Activated CD8-positive, alpha-beta T cell treated with anti-CD3 and anti-CD28 coated beads for 36 hours (primary cell): ENCODE data around the gene ZNF280C. TPM values are rescaled to one million over a fixed set of nuclear protein-coding genes. Genes with fewer than 3 reads are reported as not detected.
A peak's percentile ranks its signal among the peaks of the same experiment; 100 is the strongest.

ENCODE experiments used
- ATAC-seq: fragments of 200-7000 bp; cut with Tn5 transposase; one replicate; pipeline ENCODE4 v1.10.0; 2021; ENCODE audit warnings: mild to moderate bottlenecking, moderate library complexity
- CTCF ChIA-PET: fragments of 350-600 bp; sonication (Branson Sonifier 250); formaldehyde crosslinking; loops from one replicate; lab custom pipeline; 2021; ENCODE audit warnings: antibody characterized with exemption; lab: Charles Lee
- POLR2A ChIA-PET: fragments of 350-600 bp; sonication (Branson Sonifier 250); formaldehyde crosslinking; loops from one replicate; lab custom pipeline; 2021; ENCODE audit warnings: antibody characterized with exemption; lab: Charles Lee
- DNase-seq: peaks from one replicate; pipeline ENCODE4 v3.0.0-alpha.2; 2020
- H3K27ac Mint-ChIP-seq: one replicate; pipeline ENCODE4 v1.8.0; 2021; ENCODE audit warnings: mild to moderate bottlenecking, mixed read lengths
- H3K27me3 Mint-ChIP-seq: one replicate; pipeline ENCODE4 v1.8.0; 2021; ENCODE audit warnings: mixed read lengths
- H3K36me3 Mint-ChIP-seq: one replicate; pipeline ENCODE4 v1.8.0; 2021; ENCODE audit warnings: low read depth, mixed read lengths
- H3K4me1 Mint-ChIP-seq: one replicate; pipeline ENCODE4 v1.8.0; 2021; ENCODE audit warnings: low read depth, mixed read lengths
- H3K4me3 Mint-ChIP-seq: one replicate; pipeline ENCODE4 v1.8.0; 2021; ENCODE audit warnings: mild to moderate bottlenecking, moderate library complexity, mixed read lengths
- H3K9me3 Mint-ChIP-seq: one replicate; pipeline ENCODE4 v1.8.0; 2021; ENCODE audit warnings: mixed read lengths
- CTCF ChIP-seq: fragments of 200-600 bp; IDR thresholded peaks from one replicate; pipeline ENCODE4 v1.8.0; 2022; ENCODE audit warnings: antibody characterized with exemption, mild to moderate bottlenecking
- intact Hi-C: fragments of 100-400 bp; cut with micrococcal nuclease; formaldehyde crosslinking; loops from one replicate; pipeline ENCODE4 v1.10.0; 2022
- total RNA-seq, 2 experiments: library from RNA; stranded (reverse); gene quantifications; one replicate each; pipeline ENCODE4 v1.2.3, GENCODE V29; 2021

ZNF280C gene
- total RNA-seq, 2 experiments from 2014 or later, result 5.4 to 5.8 TPM

- peaks cover 44% of the 10 kb centered on the region for H3K4me1 Mint-ChIP-seq
- H3K36me3 Mint-ChIP-seq, result peaks cover 2% of the 10 kb centered on the region
- TF ChIP-seq CTCF, result no peak
- CTCF ChIA-PET, result interaction anchor here (1.5 kb wide), 1 partner anchor 84 kb away, joined by 6 read pairs; no protein-coding TSS in a partner anchor
- peak overlapping the region; percentile 29 for H3K4me3 Mint-ChIP-seq
- DNase-seq (no peak), ATAC-seq (no peak)
- no peak overlapping the region for H3K27ac Mint-ChIP-seq
- POLR2A ChIA-PET, result no interaction called here
- no peaks in the 10 kb centered on the region for H3K9me3 Mint-ChIP-seq
- intact Hi-C loops, result no loop called here
- no peaks in the 10 kb centered on the region for H3K27me3 Mint-ChIP-seq
Observed at GRCh38 chrX:130163398-130163797, 105.3 kb downstream of the ZNF280C start.

GRCh38 chrX:130162094-130162735 is 106.5 kb downstream of the ZNF280C start:
- DNase-seq, result no peak
- intact Hi-C loops, result no loop called here
- Mint-ChIP-seq H3K9me3 (no peaks in the 10 kb centered on the region), H3K4me3 (no peak overlapping the region), H3K36me3 (peaks cover 2% of the 10 kb centered on the region), H3K27ac (no peak overlapping the region), H3K27me3 (no peaks in the 10 kb centered on the region), H3K4me1 (peaks cover 45% of the 10 kb centered on the region)
- no peak for TF ChIP-seq CTCF
- ATAC-seq, result no peak
- ChIA-PET POLR2A (interaction anchor here (0.6 kb wide), 1 partner anchor 31 kb away, joined by 5 read pairs; no protein-coding TSS in a partner anchor), CTCF (interaction anchor here (0.9 to 1.5 kb wide), 3 partner anchors 10 to 101 kb away, joined by 3 to 4 read pairs (median 4); no protein-coding TSS in a partner anchor)

GRCh38 chrX:130159776-130160175 is 108.9 kb downstream of the ZNF280C start:
- Mint-ChIP-seq H3K4me3 (no peak overlapping the region), H3K27ac (no peak overlapping the region), H3K27me3 (no peaks in the 10 kb centered on the region), H3K36me3 (peaks cover 7% of the 10 kb centered on the region), H3K9me3 (no peaks in the 10 kb centered on the region), H3K4me1 (peaks cover 36% of the 10 kb centered on the region)
- intact Hi-C loops, result no loop called here
- ChIA-PET POLR2A (interaction anchor here (0.9 to 1.4 kb wide), 2 partner anchors 11 to 13 kb away, joined by 3 read pairs; partner anchors contain the start of gene RAB33A), CTCF (interaction anchor here (1.1 to 1.4 kb wide), 2 partner anchors 17 to 33 kb away, joined by 3 to 4 read pairs; no protein-coding TSS in a partner anchor)
- TF ChIP-seq CTCF, result no peak
- ATAC-seq (no peak), DNase-seq (no peak)

- ATAC-seq (no peak), DNase-seq (no peak)
- H3K4me1 Mint-ChIP-seq, result peaks cover 25% of the 10 kb centered on the region
- H3K27ac Mint-ChIP-seq, result no peak overlapping the region
- H3K36me3 Mint-ChIP-seq, result peaks cover 5% of the 10 kb centered on the region
- no peaks in the 10 kb centered on the region for H3K27me3 Mint-ChIP-seq
- POLR2A ChIA-PET, result no interaction called here
- H3K4me3 Mint-ChIP-seq, result no peak overlapping the region
- no peak for TF ChIP-seq CTCF
- intact Hi-C loops, result no loop called here
- no peaks in the 10 kb centered on the region for H3K9me3 Mint-ChIP-seq
- CTCF ChIA-PET, result no interaction called here
Observed at GRCh38 chrX:130158311-130158710, 110.4 kb downstream of the ZNF280C start.

- Mint-ChIP-seq H3K36me3 (peaks cover 5% of the 10 kb centered on the region), H3K27ac (no peak overlapping the region), H3K4me3 (no peak overlapping the region), H3K4me1 (peaks cover 15% of the 10 kb centered on the region), H3K9me3 (no peaks in the 10 kb centered on the region), H3K27me3 (no peaks in the 10 kb centered on the region)
- ChIA-PET CTCF (interaction anchor here (1.3 kb wide), 1 partner anchor 35 kb away, joined by 5 read pairs; no protein-coding TSS in a partner anchor), POLR2A (interaction anchor here (1.1 to 1.4 kb wide), 2 partner anchors 10 to 33 kb away, joined by 4 read pairs; partner anchors contain the start of gene AIFM1)
- no peak for TF ChIP-seq CTCF
- no peak for ATAC-seq
- DNase-seq, result no peak
- intact Hi-C loops, result no loop called here
Observed at GRCh38 chrX:130155564-130155963, 113.1 kb downstream of the ZNF280C start.
